Loucy (cell line): ENCODE measurements around the gene RXRA.

Experiments used
- H2AFZ ChIP-seq: fragments of 200-600 bp; sonication (generic); 2 replicates; pipeline ENCODE4 v1.6.0; 2016; ENCODE audit warnings: antibody characterized with exemption, mild to moderate bottlenecking, low read length, moderate library complexity
- H3F3A ChIP-seq: fragments of 200-600 bp; 2 replicates; pipeline ENCODE4 v1.6.0; 2016; ENCODE audit warnings: antibody characterized with exemption, low read depth, mild to moderate bottlenecking
- H3K27me3 ChIP-seq: fragments of 200-600 bp; sonication (generic); 2 replicates; pipeline ENCODE4 v1.6.1; 2014; ENCODE audit warnings: low read length, mild to moderate bottlenecking; ENCODE audit not compliant: insufficient read depth, poor library complexity, severe bottlenecking
- H3K36me3 ChIP-seq: fragments of 200-600 bp; sonication (generic); 2 replicates; pipeline ENCODE4 v1.6.1; 2016; ENCODE audit warnings: low read length; ENCODE audit not compliant: insufficient read depth
- H3K4me1 ChIP-seq: fragments of 200-600 bp; sonication (generic); 2 replicates; pipeline ENCODE4 v1.5.1; 2014; ENCODE audit warnings: low read length, mild to moderate bottlenecking; ENCODE audit not compliant: insufficient read depth, poor library complexity, severe bottlenecking
- H3K4me2 ChIP-seq: fragments of 200-600 bp; sonication (generic); 2 replicates; pipeline ENCODE4 v1.6.0; 2014; ENCODE audit warnings: antibody characterized with exemption, low read length, low read depth, mild to moderate bottlenecking; ENCODE audit not compliant: poor library complexity, severe bottlenecking
- H3K4me3 ChIP-seq: fragments of 200-600 bp; sonication (generic); 2 replicates; pipeline ENCODE4 v1.5.1; 2014; ENCODE audit warnings: low read length, mild to moderate bottlenecking, mixed read lengths; ENCODE audit not compliant: poor library complexity, severe bottlenecking
- H3K79me2 ChIP-seq: fragments of 200-600 bp; sonication (generic); 2 replicates; pipeline ENCODE4 v1.6.1; 2014; ENCODE audit warnings: low read length; ENCODE audit not compliant: insufficient read depth
- H3K9ac ChIP-seq: fragments of 200-600 bp; sonication (generic); 2 replicates; pipeline ENCODE4 v1.6.0; 2014; ENCODE audit warnings: mild to moderate bottlenecking, low read depth, low read length, moderate library complexity; ENCODE audit not compliant: poor library complexity, severe bottlenecking
- H3K9me2 ChIP-seq: fragments of 200-600 bp; sonication (generic); replicated peaks from 2 replicates; pipeline ENCODE4 v1.6.1; 2016; ENCODE audit warnings: low read depth, low read length, mixed read lengths
- H3K9me3 ChIP-seq: fragments of 200-600 bp; sonication (generic); 2 replicates; pipeline ENCODE4 v1.6.1; 2014; ENCODE audit warnings: mild to moderate bottlenecking, antibody characterized with exemption, low read length, low read depth; ENCODE audit not compliant: insufficient read depth
- H4K20me1 ChIP-seq: fragments of 200-600 bp; sonication (generic); 2 replicates; pipeline ENCODE4 v1.6.0; 2014; ENCODE audit warnings: antibody characterized with exemption, low read length, mild to moderate bottlenecking; ENCODE audit not compliant: insufficient read depth, poor library complexity, severe bottlenecking
- CTCF ChIP-seq: fragments of 200-600 bp; sonication (generic); conservative IDR thresholded peaks from 2 replicates; pipeline ENCODE4 v1.5.1; 2014; ENCODE audit warnings: mild to moderate bottlenecking, antibody characterized with exemption, low read length
- EZH2phosphoT487 ChIP-seq: fragments of 200-600 bp; IDR thresholded peaks from 2 replicates; pipeline ENCODE4 v1.6.1; 2018; ENCODE audit warnings: antibody characterized with exemption, mild to moderate bottlenecking, moderate library complexity, borderline replicate concordance

The RXRA gene

DNA sequence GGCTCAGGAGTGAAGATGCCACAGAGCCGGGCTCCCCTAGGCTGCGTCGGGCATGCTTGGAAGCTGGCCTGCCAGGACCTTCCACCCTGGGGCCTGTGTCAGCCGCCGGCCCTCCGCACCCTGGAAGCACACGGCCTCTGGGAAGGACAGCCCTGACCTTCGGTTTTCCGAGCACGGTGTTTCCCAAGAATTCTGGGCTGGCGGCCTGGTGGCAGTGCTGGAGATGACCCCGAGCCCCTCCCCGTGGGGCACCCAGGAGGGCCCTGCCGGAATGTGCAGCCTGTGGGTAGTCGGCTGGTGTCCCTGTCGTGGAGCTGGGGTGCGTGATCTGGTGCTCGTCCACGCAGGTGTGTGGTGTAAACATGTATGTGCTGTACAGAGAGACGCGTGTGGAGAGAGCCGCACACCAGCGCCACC is 113.1 kb downstream of the RXRA start:
- H3K4me3 ChIP-seq: no peak overlapping the region
- H3K79me2 ChIP-seq: no peaks in the 10 kb centered on the region
- no peaks in the 10 kb centered on the region for H3K9me2 ChIP-seq
- H3K4me2 ChIP-seq: no peak overlapping the region
- H3F3A ChIP-seq: no peaks in the 10 kb centered on the region
- H2AFZ ChIP-seq: no peak overlapping the region
- H3K27me3 ChIP-seq: no peaks in the 10 kb centered on the region
- no peaks in the 10 kb centered on the region for H3K9me3 ChIP-seq
- H3K4me1 ChIP-seq: peaks cover 17% of the 10 kb centered on the region
- TF ChIP-seq CTCF (no peak), EZH2phosphoT487 (no peak)
- H4K20me1 ChIP-seq: no peaks in the 10 kb centered on the region
- no peak overlapping the region for H3K9ac ChIP-seq
- peaks cover 27% of the 10 kb centered on the region; the same call in 1 of the 2 replicates for H3K36me3 ChIP-seq

- no peak overlapping the region for H3K9ac ChIP-seq
- H3K9me3 ChIP-seq: no peaks in the 10 kb centered on the region; the same call in 1 of the 2 replicates
- H3K4me2 ChIP-seq: no peak overlapping the region
- H2AFZ ChIP-seq: no peak overlapping the region
- H3F3A ChIP-seq: no peaks in the 10 kb centered on the region
- H3K27me3 ChIP-seq: no peaks in the 10 kb centered on the region
- TF ChIP-seq EZH2phosphoT487 (no peak), CTCF (no peak)
- peaks cover 18% of the 10 kb centered on the region; the same call in 1 of the 2 replicates for H3K36me3 ChIP-seq
- no peaks in the 10 kb centered on the region for H3K79me2 ChIP-seq
- H3K4me3 ChIP-seq: no peak overlapping the region
- H4K20me1 ChIP-seq: no peaks in the 10 kb centered on the region
- H3K4me1 ChIP-seq: peaks cover 17% of the 10 kb centered on the region
- no peaks in the 10 kb centered on the region for H3K9me2 ChIP-seq
These were observed 114.5 kb downstream of the RXRA start for GRCh38 chr9:134440636-134441226.

DNA sequence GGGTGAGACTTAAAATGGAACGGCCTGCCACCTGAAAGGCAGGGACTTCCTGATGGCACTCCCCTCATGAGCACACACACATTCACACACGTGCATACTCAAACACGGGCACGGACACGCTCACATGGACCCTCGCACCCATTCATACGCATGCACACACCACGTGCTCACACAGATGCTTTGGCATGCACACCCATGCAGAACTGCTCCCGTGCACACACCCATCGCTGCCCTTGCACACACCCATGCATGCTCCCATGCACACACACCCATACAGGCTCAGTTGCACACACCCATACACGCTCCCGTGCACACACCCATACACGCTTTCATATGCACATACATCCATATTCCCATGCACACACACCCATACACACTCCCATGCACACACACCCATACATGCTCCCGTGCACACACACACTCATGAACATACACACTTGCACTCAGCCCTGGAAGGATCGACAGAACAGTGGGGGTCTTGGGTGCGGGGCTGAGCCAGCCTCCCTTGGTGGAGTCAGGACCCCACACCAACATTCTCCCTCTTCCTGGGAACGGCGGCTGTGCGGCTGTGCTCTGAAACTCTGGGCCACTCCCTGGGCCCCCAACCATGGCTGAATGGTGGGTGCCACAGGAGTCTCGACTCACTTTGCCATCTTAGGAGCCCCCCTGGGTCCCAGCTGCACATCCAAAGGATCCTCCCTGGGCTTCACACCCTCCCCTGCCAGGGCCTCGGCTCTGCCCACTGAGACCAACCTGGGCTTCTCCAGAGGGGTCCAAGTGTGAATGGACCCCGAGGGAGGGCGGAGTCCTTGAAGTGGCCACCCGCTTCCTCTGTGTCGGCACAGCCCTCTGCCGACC is 115.2 kb downstream of the RXRA start:
- H4K20me1 ChIP-seq: no peaks in the 10 kb centered on the region
- H3K27me3 ChIP-seq: no peaks in the 10 kb centered on the region
- no peak for TF ChIP-seq CTCF
- TF ChIP-seq EZH2phosphoT487: no peak
- no peak overlapping the region for H3K4me2 ChIP-seq
- peaks cover 17% of the 10 kb centered on the region for H3K4me1 ChIP-seq
- no peak overlapping the region for H2AFZ ChIP-seq
- H3K9me2 ChIP-seq: no peaks in the 10 kb centered on the region
- H3K9me3 ChIP-seq: no peaks in the 10 kb centered on the region; the same call in 1 of the 2 replicates
- H3F3A ChIP-seq: no peaks in the 10 kb centered on the region
- peaks cover 11% of the 10 kb centered on the region; the same call in 1 of the 2 replicates for H3K36me3 ChIP-seq
- no peaks in the 10 kb centered on the region for H3K79me2 ChIP-seq
- H3K4me3 ChIP-seq: no peak overlapping the region
- H3K9ac ChIP-seq: no peak overlapping the region
